G401.6 (cell line): ENCODE results near the gene KASH5.

Experiments used
- FAIRE-seq: peaks from 2 replicates; lab custom pipeline; 2012; peaks lifted over from hg19 to GRCh38; lab: Jason Lieb, UNC

KASH5 gene

GRCh38 chr19:49396738-49397505, 8.9 kb downstream of the KASH5 start:
- FAIRE-seq: no peak

- no peak for FAIRE-seq
Measured at GRCh38 chr19:49398001-49398615, 10.1 kb downstream of the KASH5 start.

GRCh38 chr19:49398931-49399330, 10.9 kb downstream of the KASH5 start:
- no peak for FAIRE-seq

- FAIRE-seq: no peak
Measured at GRCh38 chr19:49400029-49400428, 12.0 kb downstream of the KASH5 start.

GRCh38 chr19:49403404-49404187, 15.5 kb downstream of the KASH5 start:
- no peak for FAIRE-seq

GRCh38 chr19:49407079-49407478, 19.0 kb downstream of the KASH5 start:
- FAIRE-seq: no peak

- FAIRE-seq: no peak
Measured at GRCh38 chr19:49407482-49408015, 19.5 kb downstream of the KASH5 start.

- FAIRE-seq: no peak
Measured at GRCh38 chr19:49408816-49409440, 20.9 kb downstream of the KASH5 start.

- FAIRE-seq: no peak
Measured at GRCh38 chr19:49409441-49410029, 21.5 kb downstream of the KASH5 start.

- no peak for FAIRE-seq
Measured at GRCh38 chr19:49411681-49412326, 23.8 kb downstream of the KASH5 start.

- FAIRE-seq: no peak
Measured at GRCh38 chr19:49413348-49413747, 25.3 kb downstream of the KASH5 start.

- no peak for FAIRE-seq
Measured at GRCh38 chr19:49414256-49414655, 26.2 kb downstream of the KASH5 start.

- FAIRE-seq: no peak
Measured at GRCh38 chr19:49415102-49415809, 27.2 kb downstream of the KASH5 start.

- no peak for FAIRE-seq
Measured at GRCh38 chr19:49415810-49416200, 27.8 kb downstream of the KASH5 start.

GRCh38 chr19:49417088-49417487, 29.0 kb downstream of the KASH5 start:
- no peak for FAIRE-seq

- no peak for FAIRE-seq
Measured at GRCh38 chr19:49418511-49418910, 30.5 kb downstream of the KASH5 start.

GRCh38 chr19:49419173-49419572, 31.1 kb downstream of the KASH5 start:
- no peak for FAIRE-seq

GRCh38 chr19:49420227-49420626, 32.2 kb downstream of the KASH5 start:
- FAIRE-seq: no peak

- FAIRE-seq: peak; percentile 95
Measured at GRCh38 chr19:49421039-49421877, 33.2 kb downstream of the KASH5 start.

- FAIRE-seq: no peak
Measured at GRCh38 chr19:49421878-49422202, 33.8 kb downstream of the KASH5 start.
